Neural cell (in vitro differentiated cells): ENCODE data around the gene VWA3A.

Experiments
- EZH2 ChIP-seq: fragments of 200-600, 300-800 bp; shearing (Covaris generic), sonication (generic); IDR thresholded peaks from 2 replicates; pipeline ENCODE4 v1.6.1; 2014; ENCODE audit warnings: antibody characterized with exemption, low read length, borderline replicate concordance, mild to moderate bottlenecking; ENCODE audit not compliant: insufficient read depth, poor library complexity, severe bottlenecking
- POLR2AphosphoS5 ChIP-seq: IDR thresholded peaks from 2 replicates; pipeline ENCODE4 v1.6.1; 2012
- SMC3 ChIP-seq: fragments of 450-650 bp; conservative IDR thresholded peaks from 2 replicates; pipeline ENCODE4 v1.6.1; 2014; ENCODE audit warnings: antibody characterized with exemption, mild to moderate bottlenecking, moderate library complexity; ENCODE audit not compliant: poor library complexity
- TAF1 ChIP-seq: IDR thresholded peaks from 2 replicates; pipeline ENCODE4 v1.6.1; 2012; ENCODE audit warnings: low read depth
- TF ChIP-seq, protein P1 (sequence below): IDR thresholded peaks from 2 replicates; pipeline ENCODE4 v1.6.1; 2012; ENCODE audit warnings: borderline replicate concordance
- TF ChIP-seq, protein P2 (sequence below): fragments of 450-650 bp; IDR thresholded peaks from 2 replicates; pipeline ENCODE4 v1.5.1; 2014; ENCODE audit warnings: antibody characterized with exemption, mild to moderate bottlenecking, moderate library complexity; ENCODE audit not compliant: poor library complexity, severe bottlenecking

DNA sequence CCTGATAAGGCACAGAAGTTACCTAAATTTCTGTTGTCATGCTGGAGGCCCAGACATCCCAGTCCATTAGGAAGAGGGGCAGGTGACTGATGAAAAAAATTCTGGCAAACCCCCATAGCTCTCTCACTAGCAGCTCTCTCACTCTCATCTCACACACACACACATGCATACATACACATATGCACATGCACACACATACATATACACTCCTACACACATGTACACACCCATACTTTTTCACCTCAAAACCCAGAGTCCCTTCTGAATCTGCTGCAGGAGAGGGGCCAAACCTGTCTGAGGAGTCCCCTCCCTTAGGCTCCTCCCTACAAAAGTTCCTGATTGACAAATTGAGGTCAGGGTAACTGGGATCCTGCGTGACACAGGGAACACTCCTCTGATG is 47.4 kb downstream of the VWA3A start:
- TF ChIP-seq, protein P1, sequence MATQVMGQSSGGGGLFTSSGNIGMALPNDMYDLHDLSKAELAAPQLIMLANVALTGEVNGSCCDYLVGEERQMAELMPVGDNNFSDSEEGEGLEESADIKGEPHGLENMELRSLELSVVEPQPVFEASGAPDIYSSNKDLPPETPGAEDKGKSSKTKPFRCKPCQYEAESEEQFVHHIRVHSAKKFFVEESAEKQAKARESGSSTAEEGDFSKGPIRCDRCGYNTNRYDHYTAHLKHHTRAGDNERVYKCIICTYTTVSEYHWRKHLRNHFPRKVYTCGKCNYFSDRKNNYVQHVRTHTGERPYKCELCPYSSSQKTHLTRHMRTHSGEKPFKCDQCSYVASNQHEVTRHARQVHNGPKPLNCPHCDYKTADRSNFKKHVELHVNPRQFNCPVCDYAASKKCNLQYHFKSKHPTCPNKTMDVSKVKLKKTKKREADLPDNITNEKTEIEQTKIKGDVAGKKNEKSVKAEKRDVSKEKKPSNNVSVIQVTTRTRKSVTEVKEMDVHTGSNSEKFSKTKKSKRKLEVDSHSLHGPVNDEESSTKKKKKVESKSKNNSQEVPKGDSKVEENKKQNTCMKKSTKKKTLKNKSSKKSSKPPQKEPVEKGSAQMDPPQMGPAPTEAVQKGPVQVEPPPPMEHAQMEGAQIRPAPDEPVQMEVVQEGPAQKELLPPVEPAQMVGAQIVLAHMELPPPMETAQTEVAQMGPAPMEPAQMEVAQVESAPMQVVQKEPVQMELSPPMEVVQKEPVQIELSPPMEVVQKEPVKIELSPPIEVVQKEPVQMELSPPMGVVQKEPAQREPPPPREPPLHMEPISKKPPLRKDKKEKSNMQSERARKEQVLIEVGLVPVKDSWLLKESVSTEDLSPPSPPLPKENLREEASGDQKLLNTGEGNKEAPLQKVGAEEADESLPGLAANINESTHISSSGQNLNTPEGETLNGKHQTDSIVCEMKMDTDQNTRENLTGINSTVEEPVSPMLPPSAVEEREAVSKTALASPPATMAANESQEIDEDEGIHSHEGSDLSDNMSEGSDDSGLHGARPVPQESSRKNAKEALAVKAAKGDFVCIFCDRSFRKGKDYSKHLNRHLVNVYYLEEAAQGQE: no peak
- TF ChIP-seq EZH2 (no peak), POLR2AphosphoS5 (no peak), TAF1 (no peak), SMC3 (no peak)
- TF ChIP-seq, protein P2, sequence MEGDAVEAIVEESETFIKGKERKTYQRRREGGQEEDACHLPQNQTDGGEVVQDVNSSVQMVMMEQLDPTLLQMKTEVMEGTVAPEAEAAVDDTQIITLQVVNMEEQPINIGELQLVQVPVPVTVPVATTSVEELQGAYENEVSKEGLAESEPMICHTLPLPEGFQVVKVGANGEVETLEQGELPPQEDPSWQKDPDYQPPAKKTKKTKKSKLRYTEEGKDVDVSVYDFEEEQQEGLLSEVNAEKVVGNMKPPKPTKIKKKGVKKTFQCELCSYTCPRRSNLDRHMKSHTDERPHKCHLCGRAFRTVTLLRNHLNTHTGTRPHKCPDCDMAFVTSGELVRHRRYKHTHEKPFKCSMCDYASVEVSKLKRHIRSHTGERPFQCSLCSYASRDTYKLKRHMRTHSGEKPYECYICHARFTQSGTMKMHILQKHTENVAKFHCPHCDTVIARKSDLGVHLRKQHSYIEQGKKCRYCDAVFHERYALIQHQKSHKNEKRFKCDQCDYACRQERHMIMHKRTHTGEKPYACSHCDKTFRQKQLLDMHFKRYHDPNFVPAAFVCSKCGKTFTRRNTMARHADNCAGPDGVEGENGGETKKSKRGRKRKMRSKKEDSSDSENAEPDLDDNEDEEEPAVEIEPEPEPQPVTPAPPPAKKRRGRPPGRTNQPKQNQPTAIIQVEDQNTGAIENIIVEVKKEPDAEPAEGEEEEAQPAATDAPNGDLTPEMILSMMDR: no peak
